Stimulated activated CD8-positive, alpha-beta memory T cell treated with anti-CD3 and anti-CD28 coated beads, Interleukin-7, amount 100 ng/mL, for 48 hours (primary cell): Measurements from ENCODE around the gene RWDD4.
"Not testable (repeated sequence)": the region's sequence is repeated elsewhere in the genome, so short reads cannot be mapped to it uniquely, and the experiment has no call there.

ENCODE experiments used
- DNase-seq, 2 donors: peaks; one replicate each; pipeline ENCODE4 v3.0.0-alpha.2; 2020; ENCODE audit warnings: low read depth in 1 of 2; ENCODE audit errors: extremely low read depth in 1 of 2

RWDD4 gene

DNA sequence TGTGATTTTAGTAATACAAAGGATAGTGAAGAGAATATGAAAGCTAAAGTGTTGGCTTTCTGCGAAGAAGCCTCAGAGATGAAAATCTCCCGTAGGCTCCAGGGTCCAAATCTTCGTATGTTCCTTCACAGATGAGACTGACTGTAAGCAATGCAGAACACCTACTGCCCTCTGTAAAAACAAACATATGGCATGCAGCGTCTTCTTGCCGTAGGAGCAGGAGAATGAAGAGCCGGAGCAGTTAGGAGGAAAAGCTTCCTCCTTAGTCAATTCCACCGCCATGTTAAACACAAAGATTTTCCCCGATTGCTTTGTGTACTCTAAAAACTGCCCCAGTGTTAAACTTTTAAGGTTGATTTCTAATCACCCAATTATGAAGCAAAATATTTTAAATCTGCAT is 22.5 kb downstream of the RWDD4 start:
- DNase-seq: no peak

GRCh38 chr4:183635741-183636140 is 23.2 kb downstream of the RWDD4 start:
- no peak for DNase-seq

- no peak for DNase-seq
These were observed 23.7 kb downstream of the RWDD4 start for GRCh38 chr4:183635321-183635720.

- no peak for DNase-seq
These were observed 25.2 kb downstream of the RWDD4 start for GRCh38 chr4:183633476-183634400.

GRCh38 chr4:183632689-183633088 is 26.3 kb downstream of the RWDD4 start:
- no peak for DNase-seq

- DNase-seq: no peak
These were observed 27.3 kb downstream of the RWDD4 start for GRCh38 chr4:183631577-183632198.

- no peak for DNase-seq
These were observed 30.9 kb downstream of the RWDD4 start for GRCh38 chr4:183627979-183628588.

DNA sequence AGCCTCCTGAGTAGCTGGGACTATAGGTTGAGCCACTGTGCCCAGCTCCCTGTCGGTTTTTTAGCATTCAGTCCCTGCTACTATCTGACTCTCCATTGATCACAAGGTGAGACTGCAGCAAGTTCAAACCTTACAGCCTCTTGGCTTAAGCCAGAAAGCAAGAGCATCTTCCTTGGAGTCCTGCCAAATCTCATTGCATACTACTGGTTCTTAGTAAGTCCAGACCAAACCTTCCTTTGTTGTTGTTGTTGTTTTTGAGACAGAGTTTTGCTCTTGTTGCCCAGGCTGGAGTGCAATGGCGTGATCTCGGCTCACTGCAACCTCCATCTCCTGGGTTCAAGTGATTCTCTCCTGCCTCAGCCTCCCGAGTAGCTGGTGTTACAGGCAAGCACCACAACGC is 31.7 kb downstream of the RWDD4 start:
- not testable (repeated sequence) for DNase-seq

DNA sequence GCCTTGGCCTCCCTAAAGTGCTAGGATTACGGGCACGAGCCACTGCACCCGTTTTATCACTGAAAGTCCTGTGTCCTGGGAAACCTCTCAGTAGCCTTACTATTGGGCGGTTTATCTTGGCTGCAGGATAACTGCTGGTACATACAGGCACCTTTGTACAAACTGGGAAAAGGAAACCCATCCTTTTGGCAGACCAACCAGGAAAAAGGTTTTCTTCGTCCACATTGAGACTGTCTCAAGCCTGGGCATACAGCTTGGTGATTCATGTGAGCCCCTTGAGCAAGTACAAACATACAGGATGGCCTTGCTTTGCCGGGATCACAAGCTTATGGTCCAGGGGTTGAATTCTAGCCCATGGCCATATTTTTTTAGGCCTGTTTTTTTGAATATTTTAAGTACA is 32.8 kb downstream of the RWDD4 start:
- no peak for DNase-seq

GRCh38 chr4:183624548-183624947 is 34.4 kb downstream of the RWDD4 start:
- DNase-seq: no peak

DNA sequence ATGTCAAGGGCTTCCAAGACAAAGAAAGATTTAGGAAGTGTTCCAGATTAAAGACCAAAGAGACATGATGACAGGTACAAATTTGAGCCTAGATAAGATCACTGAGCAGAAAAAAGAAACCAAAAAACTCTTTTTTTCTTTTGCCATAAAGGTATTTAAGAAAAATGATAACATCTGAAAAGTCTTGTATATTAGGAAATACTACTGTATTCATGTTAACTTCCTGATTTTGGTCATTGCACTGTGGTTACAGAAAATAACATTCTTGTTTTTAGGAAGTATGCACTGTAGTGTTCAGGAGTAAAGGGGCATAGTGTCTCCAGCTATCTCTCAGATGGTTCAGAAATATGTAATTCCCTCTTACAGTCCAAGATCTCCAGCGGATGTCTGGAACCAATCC is 37.1 kb downstream of the RWDD4 start:
- DNase-seq: no peak

DNA sequence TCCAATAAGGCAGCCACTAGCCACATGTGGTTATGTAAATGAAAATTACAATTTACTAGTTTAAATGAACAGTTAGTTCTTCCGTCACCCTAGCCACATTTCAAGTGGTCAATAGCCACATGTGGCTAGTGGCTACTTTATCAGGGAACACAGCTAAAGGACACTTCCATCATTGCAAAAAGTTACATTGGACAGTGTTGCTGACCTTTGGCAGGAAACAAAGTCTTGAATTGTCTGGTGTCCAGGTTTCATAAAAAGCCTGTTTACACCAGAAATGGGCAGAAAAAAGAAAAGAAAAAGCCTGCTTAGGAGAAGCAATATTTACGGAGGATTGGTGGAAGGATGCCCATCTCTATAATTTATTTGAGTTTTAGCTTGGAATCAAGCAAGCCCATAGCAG is 38.6 kb downstream of the RWDD4 start:
- DNase-seq: no peak

DNA sequence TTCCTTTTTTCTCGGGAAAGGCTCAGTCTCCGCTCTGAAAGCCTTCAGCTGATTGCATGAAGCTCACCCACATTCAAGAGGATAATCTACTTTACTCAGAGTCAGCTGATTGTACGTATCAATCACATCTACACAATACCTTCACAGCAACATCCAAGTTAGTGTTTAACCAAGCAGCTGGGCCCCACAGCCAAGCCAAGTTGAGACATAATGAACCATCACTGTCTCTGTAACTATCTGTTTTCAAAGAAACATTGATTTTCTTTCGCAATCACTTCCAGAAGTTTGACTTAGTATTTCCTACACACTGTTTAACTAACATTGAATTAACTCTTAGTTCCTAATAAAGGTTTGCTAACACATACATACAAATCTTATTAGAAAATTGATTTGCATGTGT is 40.3 kb downstream of the RWDD4 start:
- no peak for DNase-seq

GRCh38 chr4:183617075-183617474 is 41.9 kb downstream of the RWDD4 start:
- no peak for DNase-seq

GRCh38 chr4:183612329-183613250 is 46.4 kb downstream of the RWDD4 start:
- DNase-seq: no peak

- DNase-seq: no peak
These were observed 47.7 kb downstream of the RWDD4 start for GRCh38 chr4:183611210-183611830.

- no peak for DNase-seq
These were observed 48.4 kb downstream of the RWDD4 start for GRCh38 chr4:183610613-183611012.

DNA sequence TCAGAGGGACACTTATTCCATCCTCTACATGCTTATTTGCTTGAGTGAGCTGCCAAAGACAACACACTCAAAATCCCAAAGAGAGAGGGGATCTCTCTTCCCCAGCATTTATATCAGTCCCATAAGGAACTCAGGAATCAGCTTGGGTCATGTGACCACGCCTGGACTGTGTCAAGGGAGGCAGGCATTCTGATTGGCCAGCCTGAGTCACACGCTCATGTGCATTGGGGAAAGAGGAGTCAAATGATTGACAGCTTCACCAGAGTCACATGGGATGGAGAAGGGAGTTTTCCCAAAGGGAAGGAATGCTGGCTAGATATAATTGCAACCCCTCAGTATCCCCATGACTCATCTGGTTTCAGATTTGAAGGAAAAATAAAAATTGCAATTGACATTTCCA is 49.0 kb downstream of the RWDD4 start:
- DNase-seq: no peak

DNA sequence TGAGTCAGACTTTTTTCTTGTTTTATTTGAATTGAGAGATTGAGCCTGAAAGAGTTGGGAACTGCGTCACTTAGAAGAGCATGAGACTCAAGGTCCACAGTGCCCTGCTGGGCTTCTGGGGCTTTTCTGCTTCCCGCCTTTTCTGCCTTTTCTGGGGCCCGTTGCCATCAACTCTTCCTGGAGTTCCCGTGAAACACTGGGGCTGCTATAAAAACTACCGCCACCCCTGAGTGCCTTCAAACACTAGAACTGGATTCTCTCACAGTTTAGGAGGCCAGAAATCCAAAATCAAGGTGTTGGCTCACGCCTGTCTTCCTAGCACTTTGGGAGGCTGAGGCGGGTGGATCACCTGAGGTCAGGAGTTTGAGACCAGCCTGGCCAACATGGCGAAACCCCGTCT is 49.8 kb downstream of the RWDD4 start:
- DNase-seq: no peak

DNA sequence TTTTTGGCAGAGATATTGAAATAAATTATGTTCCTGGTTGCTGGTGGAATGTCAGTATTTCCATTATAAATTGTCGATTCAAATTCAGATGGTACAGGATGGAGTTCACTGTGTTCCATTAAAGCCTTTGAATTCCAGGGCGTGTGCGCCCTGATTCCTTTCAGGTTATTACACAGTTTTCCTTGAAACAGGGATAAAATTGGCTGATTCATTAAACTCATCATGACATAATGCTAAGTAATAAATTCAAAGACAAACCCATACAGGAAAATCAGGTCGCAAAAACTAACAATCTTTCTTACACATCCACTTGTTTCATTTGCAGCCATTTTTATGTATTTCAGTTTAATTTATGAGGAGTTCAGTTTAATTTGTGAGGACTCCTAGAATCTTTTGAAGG is 51.1 kb downstream of the RWDD4 start:
- no peak for DNase-seq
